GM18526 (cell line): ENCODE measurements around the gene DOLK.
A peak's percentile ranks its signal among the peaks of the same experiment; 100 is the strongest.

ENCODE experiments used
- POLR2A ChIP-seq: IDR thresholded peaks from 3 replicates; pipeline ENCODE4 v1.6.1; 2011; ENCODE audit not compliant: insufficient read length; ENCODE audit errors: extremely low read depth

The DOLK gene

GRCh38 chr9:128947527-128948301 is at the start of gene DOLK, which contains the start of gene NUP188:
TSS of gene DOLK (minus strand) at chr9:128947603. CDS start at chr9:128947303, 300 bp downstream.
TSS of gene NUP188 (plus strand) at chr9:128947699. CDS start at chr9:128947720, 21 bp downstream.
- TF ChIP-seq POLR2A: peak; percentile 98

DNA sequence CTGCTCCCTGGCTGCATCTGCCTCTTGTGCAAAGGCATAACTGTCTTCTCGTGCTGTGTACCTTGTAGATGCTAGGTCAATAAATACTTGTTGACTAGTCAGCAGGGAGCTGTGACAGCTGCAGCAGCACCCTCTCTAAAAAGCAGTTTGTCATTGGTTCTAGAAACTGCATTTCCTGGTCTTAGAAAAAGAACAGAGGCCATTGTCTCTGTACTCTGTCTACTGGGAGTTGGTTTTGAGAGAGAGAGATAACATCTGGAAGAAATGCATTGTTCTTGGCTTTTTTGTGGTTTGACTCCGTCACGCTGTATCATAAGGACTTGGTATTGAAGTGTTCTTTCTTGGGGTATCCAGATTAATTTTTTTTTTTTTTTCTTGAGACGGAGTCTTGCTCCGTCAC is 48.4 kb upstream of the DOLK start:
- TF ChIP-seq POLR2A: no peak

GRCh38 chr9:128992995-128993394 is 45.6 kb upstream of the DOLK start:
- no peak for TF ChIP-seq POLR2A

DNA sequence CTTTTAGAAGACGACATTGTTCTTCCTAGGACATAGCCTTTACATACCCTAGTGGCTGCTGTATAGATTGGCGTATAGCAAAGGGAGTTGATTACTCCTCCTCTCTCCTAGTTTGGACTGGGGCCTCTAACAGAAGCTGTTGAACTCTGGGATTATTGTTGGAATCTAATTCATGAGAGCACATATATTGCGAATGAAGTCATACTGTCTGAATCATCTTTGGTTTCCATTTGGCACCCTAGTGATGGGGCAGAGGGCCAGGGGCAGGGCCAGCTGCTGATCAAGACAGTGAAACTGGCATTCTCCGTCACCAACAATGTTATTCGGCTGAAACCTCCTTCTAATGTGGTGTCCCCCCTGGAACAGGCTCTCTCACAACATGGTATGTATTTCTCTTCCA is 40.4 kb upstream of the DOLK start:
- no peak for TF ChIP-seq POLR2A

- no peak for TF ChIP-seq POLR2A
Measured at GRCh38 chr9:128986671-128987070, 39.3 kb upstream of the DOLK start.

DNA sequence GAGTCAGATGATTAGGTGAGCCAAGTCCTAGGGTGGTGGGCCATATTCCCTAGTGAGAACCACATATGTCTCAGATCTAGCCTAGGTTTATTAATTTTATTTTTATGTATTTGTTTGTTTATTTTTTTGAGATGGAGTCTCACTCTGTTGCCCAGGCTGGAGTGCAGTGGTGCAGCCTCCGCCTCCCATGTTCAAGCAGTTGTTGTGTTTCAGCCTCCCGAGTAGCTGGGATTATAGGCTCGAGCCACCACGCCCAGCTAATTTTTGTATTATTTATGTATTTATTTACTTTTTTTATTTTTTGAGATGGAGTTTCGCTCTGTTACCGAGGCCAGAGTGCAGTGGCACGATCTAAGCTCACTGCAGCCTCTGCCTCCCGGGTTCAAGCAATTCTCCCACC is 36.1 kb upstream of the DOLK start:
- no peak for TF ChIP-seq POLR2A

DNA sequence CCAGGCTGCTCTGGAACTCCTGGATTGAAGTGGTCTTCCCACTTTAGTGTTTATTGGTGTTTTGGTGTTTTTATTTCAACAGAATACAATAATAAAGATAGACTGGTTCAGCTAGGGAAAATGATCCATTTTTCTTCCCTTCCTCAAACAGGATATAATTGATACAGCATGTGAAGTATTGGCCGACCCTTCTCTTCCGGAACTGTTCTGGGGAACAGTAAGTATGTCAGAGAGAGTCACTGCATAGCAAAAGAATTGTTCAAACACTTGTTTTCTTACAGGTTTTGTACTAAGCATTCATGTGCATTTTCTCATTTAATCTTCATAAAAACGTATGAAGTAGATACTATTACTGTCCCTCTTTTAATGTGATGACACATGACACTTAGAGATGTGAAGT is 31.7 kb upstream of the DOLK start:
- TF ChIP-seq POLR2A: no peak

GRCh38 chr9:128972956-128973355 is 25.6 kb upstream of the DOLK start:
- no peak for TF ChIP-seq POLR2A

- TF ChIP-seq POLR2A: no peak
Measured at GRCh38 chr9:128969491-128969890, 22.1 kb upstream of the DOLK start.

DNA sequence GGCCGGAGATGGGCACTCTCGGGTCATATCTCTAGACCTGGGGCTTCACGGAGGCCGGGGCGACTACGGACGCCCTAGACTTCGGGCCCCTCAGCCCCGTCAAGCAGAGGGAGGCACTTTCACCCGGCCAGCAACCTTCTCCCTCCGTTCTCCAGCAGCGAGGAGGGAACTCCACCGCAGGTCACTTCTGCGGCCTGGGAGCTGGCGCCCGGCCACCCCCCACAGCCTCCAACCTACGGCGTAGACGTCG is 201 bp downstream of the DOLK start:
- no peak for TF ChIP-seq POLR2A

DNA sequence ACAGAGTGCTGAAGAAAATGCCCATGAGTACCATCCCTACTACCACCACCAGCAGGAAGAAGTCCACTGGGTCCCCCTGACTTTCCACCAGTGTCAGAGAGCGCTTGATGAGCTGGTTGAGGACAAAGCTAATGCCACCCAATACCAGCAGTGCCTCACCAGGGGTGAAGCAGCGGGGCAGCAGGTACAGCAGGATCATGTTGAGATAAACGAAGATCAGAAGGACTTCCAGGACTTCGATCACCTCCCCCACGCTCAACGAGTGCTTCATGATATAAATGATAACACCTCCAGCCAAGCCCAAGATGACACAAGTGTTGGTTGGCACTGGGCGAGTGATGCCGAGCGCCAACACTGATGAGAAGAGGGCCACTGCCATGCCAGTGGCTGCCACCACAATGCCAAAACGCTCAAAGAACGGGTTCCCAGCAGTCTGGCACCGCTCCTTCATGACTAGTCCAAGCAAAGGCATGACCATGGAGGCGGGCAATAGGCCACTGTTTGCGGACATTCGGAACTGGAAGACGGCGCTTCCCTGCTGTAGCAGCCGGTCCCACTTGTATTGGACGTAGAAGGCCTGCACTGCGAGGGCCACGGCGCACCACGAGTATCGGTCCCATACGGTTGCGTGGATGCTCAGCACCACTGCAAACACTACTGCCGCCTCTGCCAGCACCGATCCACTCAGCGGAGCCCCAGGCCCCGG is 679 bp downstream of the DOLK start:
- no peak for TF ChIP-seq POLR2A

- TF ChIP-seq POLR2A: no peak
Measured at GRCh38 chr9:128945798-128946501, 1.5 kb downstream of the DOLK start.

GRCh38 chr9:128943832-128944620 is 3.4 kb downstream of the DOLK start:
- TF ChIP-seq POLR2A: no peak

DNA sequence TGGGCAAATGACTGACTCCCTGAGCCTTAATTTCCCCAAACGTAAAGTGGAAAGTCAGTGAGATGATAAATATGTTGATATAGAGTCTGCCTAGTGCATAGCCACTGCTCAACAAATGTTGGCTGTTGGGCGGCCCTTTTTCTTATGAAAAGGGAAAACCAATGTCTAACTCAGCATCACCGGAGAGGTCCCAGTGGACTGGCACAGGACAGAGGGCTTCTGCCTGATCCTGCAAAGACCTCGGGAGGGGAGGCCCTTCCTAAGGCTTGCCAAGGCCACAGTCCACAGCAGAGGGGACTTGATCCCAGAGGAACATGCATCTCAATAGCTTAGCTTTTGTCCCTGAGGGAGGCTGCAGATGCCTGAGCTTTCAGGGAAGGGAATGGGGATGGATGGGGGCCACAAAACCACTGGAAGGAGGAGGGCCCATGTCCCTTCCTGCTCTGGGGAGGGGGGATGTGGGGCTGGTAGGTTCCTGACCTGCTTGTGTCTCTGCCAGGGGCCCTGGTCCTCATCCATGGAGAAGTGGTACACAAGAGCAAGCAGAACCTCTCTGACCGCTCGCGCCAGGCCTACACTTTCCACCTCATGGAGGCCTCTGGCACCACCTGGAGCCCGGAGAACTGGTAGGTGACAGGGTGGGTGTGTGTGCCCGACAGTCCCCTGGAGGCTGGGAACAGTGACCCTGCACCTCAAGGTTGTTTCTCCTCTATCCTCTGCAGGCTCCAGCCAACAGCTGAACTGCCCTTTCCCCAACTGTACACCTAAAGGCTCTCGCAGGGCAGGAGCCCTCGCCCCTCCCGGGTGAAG is 6.3 kb downstream of the DOLK start:
- TF ChIP-seq POLR2A: no peak
